Right renal cortex interstitium (tissue), 3 donors: ENCODE results near the gene PKP1. TPM values are rescaled to one million over a fixed set of nuclear protein-coding genes. Genes with fewer than 3 reads are reported as not detected.

Experiments
- polyA plus RNA-seq, 3 donors: library from polyadenylated mRNA; unstranded; fragments of 120-200 nt; gene quantifications; one replicate each; pipeline ENCODE4 v1.2.1, GENCODE V29; 2013; ENCODE audit not compliant: insufficient read length in 3 of 3

PKP1 gene
- polyA plus RNA-seq, 3 donors, result 0.10 to 0.12 (median 0.11) TPM

Other genes starting within 250 kb of the PKP1 start
- under 1 TPM; 0.37 to 0.51 (median 0.46) TPM for gene CACNA1S, start 171.1 kb upstream of the PKP1 start, polyA plus RNA-seq
- gene ASCL5, start 156.3 kb upstream of the PKP1 start, polyA plus RNA-seq, result under 1 TPM; 0.06 to 0.15 (median 0.08) TPM
- gene TMEM9, start 129.0 kb upstream of the PKP1 start, polyA plus RNA-seq, result 100 to 1,000 TPM; 145 to 169 (median 158) TPM
- gene IGFN1, start 92.7 kb upstream of the PKP1 start, polyA plus RNA-seq, result under 1 TPM; 0.13 to 0.42 (median 0.29) TPM
- 10 to 100 TPM; 64.7 to 73.7 (median 72.2) TPM for gene TNNT2, start 94.2 kb downstream of the PKP1 start, polyA plus RNA-seq
- 10 to 100 TPM; 30.8 to 36.8 (median 36.1) TPM for gene LAD1, start 115.8 kb downstream of the PKP1 start, polyA plus RNA-seq
- gene TNNI1, start 138.2 kb downstream of the PKP1 start, polyA plus RNA-seq, result 10 to 100 TPM; 54.6 to 73.3 (median 66.4) TPM
- gene PHLDA3, start 185.7 kb downstream of the PKP1 start, polyA plus RNA-seq, result 10 to 100 TPM in 1 of 3 donors, 1 to 10 TPM in 2; 8.8 to 10.4 (median 9.1) TPM
- gene CSRP1, start 223.6 kb downstream of the PKP1 start, polyA plus RNA-seq, result 100 to 1,000 TPM; 130 to 137 (median 136) TPM